Choroid plexus epithelial cell (primary cell): ENCODE measurements around the gene DST.

ENCODE experiments used
- DNase-seq: peaks from one replicate; pipeline ENCODE4 v3.0.0-alpha.2; 2010; ENCODE audit warnings: low read depth
- H3K4me3 ChIP-seq: 2 replicates; pipeline ENCODE4 v1.5.1; 2011; ENCODE audit warnings: low read depth, mild to moderate bottlenecking, control low read depth, low read length, moderate library complexity
- CTCF ChIP-seq: conservative IDR thresholded peaks from 2 replicates; pipeline ENCODE4 v1.5.1; 2011; ENCODE audit warnings: low read depth, mild to moderate bottlenecking, control low read depth, inconsistent platforms, low read length, moderate library complexity

DST gene

GRCh38 chr6:56481957-56482356 lies 160.7 kb downstream of the DST start:
- no peak for TF ChIP-seq CTCF
- DNase-seq = no peak
- no peak overlapping the region for H3K4me3 ChIP-seq

DNA sequence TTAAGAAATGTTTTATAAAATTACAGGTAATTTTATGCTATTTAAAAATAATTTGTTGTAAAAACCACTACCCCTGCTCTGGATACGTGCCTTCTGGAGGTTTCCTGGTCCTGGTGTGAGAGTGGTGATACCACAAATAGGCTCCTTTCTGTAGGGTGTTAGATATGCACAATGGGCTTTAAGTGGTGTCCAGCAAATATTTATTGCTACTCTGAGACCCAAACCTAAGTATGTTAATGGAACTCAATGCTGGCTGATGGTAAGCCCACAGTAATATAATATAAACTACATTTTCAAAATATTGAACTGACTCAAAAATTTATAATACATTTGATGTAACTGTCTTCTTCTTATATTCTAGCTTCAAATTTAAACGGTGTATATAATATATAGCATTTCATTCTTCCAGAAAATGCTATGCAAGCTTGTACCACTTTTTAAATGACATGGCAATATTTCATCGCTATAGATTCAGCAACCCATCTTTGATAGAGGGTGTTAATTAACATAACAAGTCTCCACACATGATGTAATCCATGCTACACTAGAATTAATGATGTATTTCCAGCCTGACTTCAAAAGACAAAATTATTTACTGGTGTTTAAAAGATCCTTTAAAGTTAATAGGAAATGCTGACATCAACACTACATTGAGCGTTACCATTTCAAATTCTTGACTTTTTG lies 161.9 kb downstream of the DST start:
- H3K4me3 ChIP-seq = no peak overlapping the region
- no peak for DNase-seq
- TF ChIP-seq CTCF = no peak

- H3K4me3 ChIP-seq = no peak overlapping the region
- DNase-seq = no peak
- TF ChIP-seq CTCF = no peak
These were observed 162.4 kb downstream of the DST start for GRCh38 chr6:56480246-56480645.

- no peak overlapping the region for H3K4me3 ChIP-seq
- no peak for DNase-seq
- no peak for TF ChIP-seq CTCF
These were observed 163.3 kb downstream of the DST start for GRCh38 chr6:56479381-56479780.

DNA sequence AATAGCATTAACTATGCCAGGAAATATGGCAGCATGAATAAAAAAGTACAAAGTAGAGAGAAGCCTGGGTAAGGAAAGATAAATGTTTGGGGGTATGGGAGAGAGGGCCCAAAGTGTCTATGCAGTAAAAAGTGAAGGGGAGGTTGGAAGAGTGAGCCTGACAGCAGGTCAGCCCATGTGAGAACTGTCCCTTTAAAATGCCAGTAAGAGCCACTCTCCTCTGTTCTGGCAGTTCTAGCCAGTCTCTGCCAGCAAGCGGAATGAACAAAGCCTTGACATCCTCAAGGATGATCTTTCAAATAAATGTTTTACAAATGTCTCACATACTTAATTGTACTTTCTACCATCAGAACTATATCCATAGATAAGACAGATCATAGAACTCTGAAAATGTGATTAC lies 164.5 kb downstream of the DST start:
- no peak overlapping the region for H3K4me3 ChIP-seq
- DNase-seq = no peak

GRCh38 chr6:56477241-56477640 lies 165.4 kb downstream of the DST start:
- no peak overlapping the region for H3K4me3 ChIP-seq
- DNase-seq = no peak
- no peak for TF ChIP-seq CTCF

More for the DNA sequence above, 164.5 kb downstream of the DST start:
- TF ChIP-seq CTCF = no peak

DNA sequence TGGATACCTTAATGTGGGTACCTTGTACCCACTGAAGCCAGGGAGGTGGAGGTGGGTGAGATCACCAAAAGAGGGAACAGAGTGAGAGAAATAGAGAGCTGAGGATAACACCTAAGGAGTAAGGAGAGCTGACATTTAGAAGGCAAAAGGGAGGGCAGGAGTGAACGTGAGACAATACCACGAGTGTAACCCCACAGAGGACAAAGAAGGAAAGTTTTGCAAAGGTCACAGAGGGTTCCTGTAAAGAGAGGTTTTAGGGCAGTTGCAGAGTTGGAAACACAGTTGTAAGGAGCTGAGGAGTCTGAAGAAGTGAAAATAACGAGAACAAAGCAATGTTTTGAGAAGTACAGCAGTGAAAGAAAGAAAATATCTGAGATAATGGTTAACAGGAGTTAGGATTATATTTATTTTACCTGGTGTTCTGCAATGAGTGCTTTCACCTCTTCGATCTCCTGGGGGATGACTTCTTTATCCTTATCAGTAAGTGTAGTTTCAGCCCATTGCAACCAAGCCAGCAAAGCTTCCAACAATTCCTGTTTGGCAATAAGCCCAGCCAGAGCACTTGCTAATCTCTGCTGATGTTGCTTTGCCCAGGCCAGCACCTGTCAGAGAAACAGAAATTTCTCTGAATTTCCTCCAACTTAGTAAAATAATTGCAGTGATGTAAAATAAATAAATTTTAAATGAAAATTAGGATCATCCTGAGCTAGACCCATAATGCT lies 166.8 kb downstream of the DST start:
- no peak for TF ChIP-seq CTCF
- DNase-seq = peak; percentile 68
- no peak overlapping the region for H3K4me3 ChIP-seq
